HCT116 (cell line): ENCODE measurements around the gene CATSPERZ. TPM values are rescaled to one million over a fixed set of nuclear protein-coding genes. Genes with fewer than 3 reads are reported as not detected.

Experiments
- ATAC-seq: fragments of 200-7000 bp; cut with Tn5 transposase; 2 replicates; pipeline ENCODE4 v1.9.1; 2020; ENCODE audit warnings: mild to moderate bottlenecking, moderate library complexity
- BruUV-seq: library from RNA; stranded (reverse); fragments of 400-500 nt; replicated peaks from 2 replicates; lab custom pipeline; 2021; lab: Mats Ljungman, UMichigan
- CTCF ChIA-PET: fragments of 300-600 bp; sonication (Branson Sonifier 250); formaldehyde crosslinking; loops from one replicate; lab custom pipeline; 2021; ENCODE audit warnings: antibody characterized with exemption; lab: Charles Lee
- POLR2A ChIA-PET: fragments of 300-600, 350-600 bp; sonication (Branson Sonifier 250); formaldehyde crosslinking; loops from one replicate; lab custom pipeline; 2021; ENCODE audit warnings: antibody characterized with exemption; lab: Charles Lee
- RAD21 ChIA-PET, 2 experiments: fragments of 300-600 bp; sonication (Branson Sonifier 250); formaldehyde crosslinking; loops; one replicate each; lab custom pipeline; 2023; ENCODE audit warnings: low total read pairs in 2 of 2; ENCODE audit not compliant: uncharacterized antibody in 2 of 2, unreplicated experiment in 2 of 2, low non-redundant PET in 1 of 2; lab: Charles Lee
- DNase-seq: peaks from one replicate; pipeline ENCODE4 v3.0.0-alpha.2; 2010; ENCODE audit warnings: low read depth, low spot score
- H2AFZ ChIP-seq: fragments of 200-600 bp; shearing (Covaris generic), sonication (generic); 2 replicates; pipeline ENCODE4 v1.6.1; 2017; ENCODE audit warnings: low read depth, mixed run types, mixed read lengths, antibody characterized with exemption, low read length; ENCODE audit not compliant: poor library complexity, severe bottlenecking
- H3K27ac ChIP-seq: 2 replicates; pipeline ENCODE4 v1.5.1; 2012; ENCODE audit warnings: low read depth, low read length
- H3K27me3 ChIP-seq: fragments of 200-600 bp; sonication (generic); 2 replicates; pipeline ENCODE4 v1.6.1; 2016; ENCODE audit warnings: mixed run types, low read length, mixed read lengths; ENCODE audit not compliant: insufficient read depth
- H3K36me3 ChIP-seq, 2 experiments: fragments of 200-500 bp in 1 of 2; fragments of 200-600 bp in 1 of 2; sonication (Bioruptor generic) in 1 of 2; sonication (generic) in 1 of 2; 2 replicates each; pipeline versions ENCODE4 v1.5.1 to v1.6.1; 2014 to 2016; ENCODE audit warnings: low read length in 2 of 2, inconsistent platforms in 1 of 2, mixed read lengths in 1 of 2, mixed run types in 1 of 2; ENCODE audit not compliant: insufficient read depth in 2 of 2, control insufficient read depth in 1 of 2
- H3K4me1 ChIP-seq, 2 experiments: fragments of 200-600 bp in 1 of 2; sonication (generic) in 1 of 2; 2 replicates each; pipeline versions ENCODE4 v1.5.1 to v1.6.1; 2012 to 2017; ENCODE audit warnings: low read length in 2 of 2, inconsistent platforms in 1 of 2, mild to moderate bottlenecking in 1 of 2, mixed read lengths in 1 of 2, mixed run types in 1 of 2, moderate library complexity in 1 of 2; ENCODE audit not compliant: insufficient read depth in 2 of 2, control insufficient read depth in 1 of 2
- H3K4me2 ChIP-seq: fragments of 200-600 bp; sonication (generic); 2 replicates; pipeline ENCODE4 v1.6.1; 2017; ENCODE audit warnings: mixed run types, low read length, mixed read lengths
- H3K4me3 ChIP-seq, 2 experiments: fragments of 200-600 bp in 1 of 2; sonication (generic) in 1 of 2; replicated peaks in 1 of 2; 2 replicates each; pipeline ENCODE4 v1.5.1; 2011 to 2016; ENCODE audit warnings: low read length in 2 of 2, control low read depth in 1 of 2, low read depth in 1 of 2, mild to moderate bottlenecking in 1 of 2, mixed read lengths in 1 of 2, mixed run types in 1 of 2
- H3K79me2 ChIP-seq: fragments of 200-600 bp; sonication (generic); 2 replicates; pipeline ENCODE4 v1.6.1; 2017; ENCODE audit warnings: mild to moderate bottlenecking, mixed run types, low read length, moderate library complexity, mixed read lengths; ENCODE audit not compliant: insufficient read depth
- H3K9ac ChIP-seq: fragments of 200-600 bp; sonication (generic); 2 replicates; pipeline ENCODE4 v1.6.1; 2016; ENCODE audit warnings: low read length, mixed read lengths
- H3K9me2 ChIP-seq: fragments of 200-600 bp; sonication (generic), shearing (Covaris generic); 2 replicates; pipeline ENCODE4 v1.6.1; 2017; ENCODE audit warnings: mixed run types, mild to moderate bottlenecking, moderate library complexity; ENCODE audit not compliant: insufficient read depth
- H3K9me3 ChIP-seq, 2 experiments: fragments of 200-500 bp in 1 of 2; fragments of 200-600 bp in 1 of 2; sonication (Bioruptor generic) in 1 of 2; sonication (generic) in 1 of 2; 2 replicates each; pipeline ENCODE4 v1.6.1; 2014 to 2017; ENCODE audit warnings: low read length in 2 of 2, mixed read lengths in 2 of 2, inconsistent platforms in 1 of 2, low read depth in 1 of 2, mild to moderate bottlenecking in 1 of 2, mixed run types in 1 of 2, moderate library complexity in 1 of 2; ENCODE audit not compliant: control insufficient read depth in 1 of 2, insufficient read depth in 1 of 2
- H4K20me1 ChIP-seq: fragments of 200-600 bp; sonication (generic), shearing (Covaris generic); 2 replicates; pipeline ENCODE4 v1.6.1; 2017; ENCODE audit warnings: mixed run types, mild to moderate bottlenecking, moderate library complexity; ENCODE audit not compliant: insufficient read depth
- ATF3 ChIP-seq: IDR thresholded peaks from 2 replicates; pipeline ENCODE4 v1.6.1; 2012
- CBX3 ChIP-seq: IDR thresholded peaks from 2 replicates; pipeline ENCODE4 v1.6.1; 2012; ENCODE audit warnings: low read depth
- CEBPB ChIP-seq: IDR thresholded peaks from 2 replicates; pipeline ENCODE4 v1.6.1; 2012; ENCODE audit warnings: low read depth
- CTCF ChIP-seq, 3 experiments: fragments of 200-600 bp in 1 of 3; sonication (generic) in 1 of 3; IDR thresholded peaks in 2 of 3; conservative IDR thresholded peaks in 1 of 3; 2 replicates each; pipeline ENCODE4 v1.5.1; 2012 to 2017; ENCODE audit warnings: low read depth in 2 of 3, low read length in 2 of 3, antibody characterized with exemption in 1 of 3, borderline replicate concordance in 1 of 3, control low read depth in 1 of 3, mild to moderate bottlenecking in 1 of 3, mixed read lengths in 1 of 3, mixed run types in 1 of 3, moderate library complexity in 1 of 3; ENCODE audit not compliant: insufficient read depth in 1 of 3
- EGR1 ChIP-seq: IDR thresholded peaks from 2 replicates; pipeline ENCODE4 v1.6.1; 2012; ENCODE audit warnings: low read depth
- EZH2 ChIP-seq: fragments of 200-600 bp; sonication (generic); IDR thresholded peaks from 2 replicates; pipeline ENCODE4 v1.6.1; 2017; ENCODE audit warnings: antibody characterized with exemption, mixed run types
- FOSL1 ChIP-seq: IDR thresholded peaks from 2 replicates; pipeline ENCODE4 v1.6.1; 2012; ENCODE audit warnings: low read depth
- JUND ChIP-seq: IDR thresholded peaks from 2 replicates; pipeline ENCODE4 v1.6.1; 2012
- MAX ChIP-seq: IDR thresholded peaks from 2 replicates; pipeline ENCODE4 v1.6.1; 2012
- POLR2A ChIP-seq: IDR thresholded peaks from 2 replicates; pipeline ENCODE4 v1.7.0; 2011; ENCODE audit warnings: borderline replicate concordance; ENCODE audit not compliant: insufficient read depth, insufficient read length; ENCODE audit errors: extremely low read depth
- RAD21 ChIP-seq: IDR thresholded peaks from 2 replicates; pipeline ENCODE4 v1.6.1; 2012; ENCODE audit warnings: low read depth, mild to moderate bottlenecking
- REST ChIP-seq: IDR thresholded peaks from 2 replicates; pipeline ENCODE4 v1.6.1; 2012; ENCODE audit warnings: low read depth
- SIN3A ChIP-seq: IDR thresholded peaks from 2 replicates; pipeline ENCODE4 v1.6.1; 2012; ENCODE audit warnings: low read depth
- SP1 ChIP-seq: IDR thresholded peaks from 2 replicates; pipeline ENCODE4 v1.6.1; 2012; ENCODE audit warnings: low read depth
- SRF ChIP-seq: IDR thresholded peaks from 2 replicates; pipeline ENCODE4 v1.6.1; 2012; ENCODE audit warnings: low read depth
- TCF7L2 ChIP-seq: IDR thresholded peaks from 2 replicates; pipeline ENCODE4 v1.7.0; 2011; ENCODE audit warnings: borderline replicate concordance, inconsistent platforms; ENCODE audit not compliant: insufficient read depth, insufficient read length; ENCODE audit errors: extremely low read depth
- YY1 ChIP-seq: IDR thresholded peaks from 2 replicates; pipeline ENCODE4 v1.6.1; 2011; ENCODE audit warnings: low read length, low read depth, moderate library complexity, mild to moderate bottlenecking; ENCODE audit not compliant: insufficient replicate concordance; ENCODE audit errors: extremely low read depth
- ZBTB33 ChIP-seq: IDR thresholded peaks from 2 replicates; pipeline ENCODE4 v1.6.1; 2011; ENCODE audit warnings: mild to moderate bottlenecking, low read length, moderate library complexity; ENCODE audit not compliant: insufficient replicate concordance; ENCODE audit errors: extremely low read depth
- ZFX ChIP-seq: fragments of 450-650 bp; IDR thresholded peaks from 2 replicates; pipeline ENCODE4 v1.6.1; 2017
- ZNF274 ChIP-seq: fragments of 200-500 bp; sonication (Bioruptor generic); IDR thresholded peaks from 2 replicates; pipeline ENCODE4 v1.6.1; 2014; ENCODE audit warnings: mild to moderate bottlenecking, low read depth, low read length, inconsistent platforms
- intact Hi-C: fragments of 100-400 bp; cut with micrococcal nuclease; formaldehyde crosslinking; loops from 2 replicates; pipeline ENCODE4 v1.10.0; 2022
- total RNA-seq: library from RNA; stranded (reverse); gene quantifications from one replicate; pipeline ENCODE4 v1.2.1, GENCODE V29; 2021; ENCODE audit not compliant: unreplicated experiment

CATSPERZ gene
- total RNA-seq, 1 experiment from 2014 or later: 1.7 TPM

GRCh38 chr11:64312947-64313346, 12.8 kb downstream of the CATSPERZ start:
- POLR2A ChIA-PET: interaction anchor here (0.9 to 2.0 kb wide), 3 partner anchors 12 to 43 kb away, joined by 3 to 6 read pairs (median 3); no protein-coding TSS in a partner anchor
- H3K9me2 ChIP-seq: no peaks in the 10 kb centered on the region
- no peak overlapping the region for H2AFZ ChIP-seq
- H3K36me3 ChIP-seq: peaks cover 0 to 25% of the 10 kb centered on the region in 2 experiments; a peak in 2 of 4 replicates
- DNase-seq (no peak), ATAC-seq (no peak)
- BruUV-seq: no TSS peak
- H3K4me1 ChIP-seq: peaks cover 5 to 26% of the 10 kb centered on the region in 2 experiments; a peak in 2 of 4 replicates
- no peak overlapping the region for H3K4me2 ChIP-seq
- RAD21 ChIA-PET: no interaction called here
- H4K20me1 ChIP-seq: no peaks in the 10 kb centered on the region
- no peaks in the 10 kb centered on the region for H3K9me3 ChIP-seq
- intact Hi-C loops: no loop called here
- H3K4me3 ChIP-seq: no peak overlapping the region
- no peak overlapping the region; the same call in 1 of the 2 replicates for H3K27ac ChIP-seq
- H3K27me3 ChIP-seq: no peaks in the 10 kb centered on the region
- H3K9ac ChIP-seq: no peak overlapping the region
- TF ChIP-seq YY1 (no peak), SIN3A (no peak), CBX3 (no peak), SP1 (no peak), EZH2 (no peak), MAX (no peak), ZNF274 (no peak), SRF (no peak), TCF7L2 (no peak), ZFX (no peak), CEBPB (no peak), ATF3 (no peak), FOSL1 (no peak), RAD21 (no peak), POLR2A (no peak), REST (no peak), CTCF (IDR thresholded peaks at IDR 0.05 in 2 of 3, conservative IDR thresholded peaks at IDR 0.05 in 1 of 3; ENCODE audit: borderline replicate concordance in 1 of 3, insufficient read depth in 1 of 3, low read depth in 2 of 3, low read length in 2 of 3) (no peak), EGR1 (no peak), ZBTB33 (no peak), JUND (no peak)
- CTCF ChIA-PET: interaction anchor here (2.4 kb wide), 1 partner anchor 19 kb away, joined by 8 read pairs; no protein-coding TSS in a partner anchor
- H3K79me2 ChIP-seq: peaks cover 35% of the 10 kb centered on the region
